OCI-M2 (cell line): ENCODE results near the gene RAD51B.

Experiments
- DNase-seq: peaks from one replicate; lab custom pipeline; 2025; ENCODE audit not compliant: unreplicated experiment; lab: John Stamatoyannopoulos, UW

The RAD51B gene

DNA sequence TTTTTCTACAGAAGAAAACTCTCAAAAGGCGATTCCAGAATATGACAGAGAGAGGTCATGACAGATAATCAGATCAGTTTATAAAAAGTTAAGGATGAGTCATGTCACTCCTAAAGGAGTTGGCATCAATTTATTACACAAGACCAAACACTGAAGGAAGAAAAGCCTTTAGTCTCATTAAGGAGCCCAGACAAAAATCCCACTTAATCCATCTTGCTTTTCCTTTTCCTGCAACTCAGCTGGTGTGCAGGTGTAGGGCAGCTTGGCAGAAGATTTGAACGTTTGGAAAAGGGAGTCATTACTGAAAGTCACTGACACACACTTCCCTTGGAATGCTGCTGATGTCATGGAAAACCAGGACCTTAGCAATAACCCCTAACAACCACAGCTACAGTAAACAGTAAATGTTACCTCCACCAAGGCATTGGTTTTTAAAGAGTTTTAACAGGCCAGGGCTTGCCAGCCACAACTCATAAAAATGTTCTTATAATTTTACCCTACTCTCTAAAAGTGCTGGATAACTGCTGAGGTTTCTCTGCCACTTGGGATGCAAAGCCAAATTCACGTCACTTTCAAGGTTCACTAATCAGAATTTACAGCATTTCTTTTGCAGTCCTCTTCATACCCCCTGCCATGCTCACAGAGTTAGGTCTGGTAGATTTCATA is 320.6 kb downstream of the RAD51B start:
- DNase-seq, result no peak

- DNase-seq, result no peak
These were observed 321.2 kb downstream of the RAD51B start for GRCh38 chr14:68140806-68141205.

GRCh38 chr14:68141281-68142088 is 321.9 kb downstream of the RAD51B start:
- DNase-seq, result no peak

- no peak for DNase-seq
These were observed 323.8 kb downstream of the RAD51B start for GRCh38 chr14:68143341-68143841.

- DNase-seq, result no peak
These were observed 324.6 kb downstream of the RAD51B start for GRCh38 chr14:68144051-68144681.

DNA sequence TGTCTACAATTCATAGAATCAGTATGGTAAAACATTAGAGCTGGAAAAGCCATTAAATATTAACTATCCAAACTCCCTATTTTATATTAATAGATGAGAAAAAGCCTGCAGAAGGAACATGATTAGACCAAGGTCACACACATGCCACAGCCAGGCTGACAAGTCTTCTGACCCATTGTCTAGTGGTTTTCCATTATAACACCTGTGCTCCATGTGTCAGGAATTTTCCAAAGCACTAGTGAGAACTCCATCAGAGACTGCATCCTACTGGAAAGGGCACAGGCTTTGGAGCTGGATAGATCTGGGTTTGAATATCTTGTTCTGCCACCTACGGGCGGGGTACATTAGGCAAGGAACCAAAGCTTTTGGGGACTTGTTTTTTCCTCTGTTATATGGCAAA is 325.5 kb downstream of the RAD51B start:
- DNase-seq, result no peak

GRCh38 chr14:68145539-68145938 is 326.0 kb downstream of the RAD51B start:
- DNase-seq, result no peak

GRCh38 chr14:68146818-68147217 is 327.2 kb downstream of the RAD51B start:
- no peak for DNase-seq

DNA sequence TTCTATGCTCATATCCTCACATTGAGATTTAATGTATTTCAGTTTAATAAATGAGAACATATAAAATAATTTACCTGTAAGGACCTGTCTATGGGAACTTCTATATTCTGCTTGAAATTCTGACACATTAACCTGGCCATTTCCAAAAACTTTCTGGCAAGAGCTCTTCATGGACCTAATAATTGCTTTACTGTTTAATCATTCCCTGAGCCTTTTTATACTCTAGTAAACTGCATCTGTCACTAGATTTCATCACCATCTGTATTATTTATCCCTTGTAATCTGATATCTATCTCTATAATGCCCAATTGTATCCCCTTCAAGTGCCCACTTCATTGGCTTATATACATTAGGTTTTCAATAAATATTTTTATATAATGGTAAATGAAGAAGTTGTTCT is 327.7 kb downstream of the RAD51B start:
- no peak for DNase-seq

- DNase-seq, result no peak
These were observed 328.7 kb downstream of the RAD51B start for GRCh38 chr14:68148276-68148675.

DNA sequence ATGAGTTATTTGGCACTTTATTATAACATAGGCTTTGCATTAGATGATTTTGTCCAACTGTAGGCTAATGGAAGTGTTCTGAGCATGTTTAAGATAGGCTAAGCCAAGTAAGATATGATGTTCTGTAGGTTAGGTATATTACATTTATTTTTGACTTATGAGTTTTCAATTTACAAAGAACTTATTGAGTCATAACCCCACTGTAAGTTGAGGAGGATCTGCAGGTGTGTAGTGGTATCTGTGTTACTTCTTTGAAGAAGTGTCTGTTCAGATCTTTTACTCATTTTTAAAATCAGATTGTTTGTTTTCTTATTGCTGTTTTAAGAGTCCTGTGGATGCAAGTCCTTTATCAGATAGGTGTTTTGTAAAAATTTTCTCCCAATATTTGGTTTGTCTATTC is 329.2 kb downstream of the RAD51B start:
- DNase-seq, result no peak

- DNase-seq, result no peak
These were observed 333.7 kb downstream of the RAD51B start for GRCh38 chr14:68153275-68153674.

- DNase-seq, result no peak
These were observed 334.7 kb downstream of the RAD51B start for GRCh38 chr14:68154275-68154674.

DNA sequence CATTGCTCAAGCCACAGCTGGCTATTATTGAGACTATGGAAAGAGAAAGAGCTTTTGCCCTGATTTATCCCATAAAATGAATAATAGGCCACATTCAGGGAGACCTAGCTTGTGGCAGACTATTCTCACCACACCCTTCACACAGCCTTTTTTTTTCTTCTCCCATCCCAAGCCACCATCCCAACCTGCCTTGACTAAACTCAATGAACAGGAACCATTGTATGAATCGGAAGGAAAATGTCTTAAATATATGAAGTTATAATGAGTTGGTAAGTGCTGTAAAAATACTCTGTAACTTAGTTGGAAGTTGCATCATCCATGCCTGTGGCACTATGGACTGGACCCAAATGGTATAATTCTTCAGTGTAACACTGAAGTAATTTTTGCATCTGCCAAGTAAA is 338.4 kb downstream of the RAD51B start:
- DNase-seq, result no peak

- DNase-seq, result no peak
These were observed 339.1 kb downstream of the RAD51B start for GRCh38 chr14:68158640-68159039.

GRCh38 chr14:68159701-68160633 is 340.4 kb downstream of the RAD51B start:
- no peak for DNase-seq

- DNase-seq, result no peak
These were observed 341.4 kb downstream of the RAD51B start for GRCh38 chr14:68160779-68161546.

DNA sequence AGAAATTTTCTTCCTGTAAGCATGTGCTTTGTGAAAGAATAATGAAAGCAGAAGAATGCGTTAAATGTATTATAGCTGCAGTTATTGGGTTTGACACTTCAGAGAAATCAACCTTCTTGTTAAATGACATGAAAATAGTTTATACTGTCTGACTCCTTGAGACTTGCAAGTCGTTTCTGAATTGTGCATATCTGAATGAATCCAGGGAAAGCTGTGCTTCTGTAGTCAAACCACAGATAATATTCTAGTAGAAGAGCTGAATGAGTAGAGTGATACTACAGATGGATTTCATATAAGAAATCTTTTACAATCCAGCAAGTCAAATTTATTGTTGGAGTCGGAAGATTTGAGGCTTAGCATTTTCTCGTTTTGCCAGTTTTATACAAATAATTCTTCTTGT is 343.3 kb downstream of the RAD51B start:
- no peak for DNase-seq

- no peak for DNase-seq
These were observed 345.1 kb downstream of the RAD51B start for GRCh38 chr14:68164711-68165113.

DNA sequence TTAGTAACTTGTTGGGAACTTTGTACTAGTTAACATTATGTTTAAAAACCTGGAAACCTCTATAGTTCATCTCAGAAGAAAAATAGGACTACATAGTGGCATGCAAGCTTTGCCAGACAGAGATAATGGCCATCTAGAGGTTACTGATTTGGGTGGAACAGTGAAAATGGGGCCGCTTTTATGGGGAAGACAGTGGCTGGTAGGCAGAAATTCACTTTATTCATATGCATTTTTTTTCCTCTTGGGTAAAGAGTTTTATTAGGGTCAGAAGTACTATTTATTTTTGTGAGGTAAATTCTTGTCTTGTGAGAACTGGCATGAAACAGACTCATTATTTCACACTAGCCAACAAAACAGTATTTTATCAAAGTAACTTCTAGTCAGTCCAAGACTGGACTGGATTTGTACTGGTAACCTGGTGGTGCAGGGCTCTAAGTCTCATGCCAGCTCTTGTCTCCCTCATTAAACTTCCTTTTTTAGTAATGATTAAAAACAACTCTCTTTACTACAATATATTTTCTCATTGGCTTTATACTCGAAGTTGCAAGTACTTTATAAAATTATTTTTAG is 345.8 kb downstream of the RAD51B start:
- no peak for DNase-seq
